H1 (cell line): ENCODE measurements around the gene HIPK3.

Experiments used
- CEBPB ChIP-seq: IDR thresholded peaks from 2 replicates; pipeline ENCODE4 v1.6.1; 2012; ENCODE audit warnings: low read depth, low read length
- CHD2 ChIP-seq: IDR thresholded peaks from 2 replicates; pipeline ENCODE4 v1.6.1; 2012; ENCODE audit warnings: low read length, improper control_type of control experiment
- EP300 ChIP-seq, 2 experiments: IDR thresholded peaks; 1 replicate in 1 of 2; 2 replicates in 1 of 2; pipeline ENCODE4 v1.6.1; 2011 to 2012; ENCODE audit warnings: low read depth in 2 of 2, low read length in 2 of 2, mild to moderate bottlenecking in 2 of 2, borderline replicate concordance in 1 of 2, inconsistent platforms in 1 of 2, moderate library complexity in 1 of 2
- EZH2 ChIP-seq: fragments of 200-600 bp; sonication (generic); IDR thresholded peaks from 2 replicates; pipeline ENCODE4 v1.7.1; 2012; ENCODE audit warnings: low read depth, mild to moderate bottlenecking, moderate library complexity, low read length, inconsistent platforms; ENCODE audit not compliant: severe bottlenecking
- GABPA ChIP-seq: IDR thresholded peaks from 2 replicates; pipeline ENCODE4 v1.6.1; 2011; ENCODE audit warnings: mild to moderate bottlenecking, low read length, moderate library complexity, borderline replicate concordance; ENCODE audit not compliant: insufficient read depth
- KDM1A ChIP-seq: fragments of 200-600, 300-600 bp; sonication (generic); IDR thresholded peaks from 2 replicates; pipeline ENCODE4 v1.7.1; 2016; ENCODE audit warnings: mild to moderate bottlenecking, low read length, borderline replicate concordance
- PHF8 ChIP-seq: fragments of 200-600 bp; sonication (generic); conservative IDR thresholded peaks from 2 replicates; pipeline ENCODE4 v1.7.1; 2012; ENCODE audit warnings: low read depth, mild to moderate bottlenecking, inconsistent platforms, low read length, moderate library complexity
- POLR2AphosphoS5 ChIP-seq: IDR thresholded peaks from 2 replicates; pipeline ENCODE4 v1.6.1; 2011; ENCODE audit warnings: low read depth, low read length
- RAD21 ChIP-seq, 2 experiments: IDR thresholded peaks in 1 of 2; conservative IDR thresholded peaks in 1 of 2; 2 replicates each; pipeline ENCODE4 v1.6.1; 2011; ENCODE audit warnings: low read depth in 2 of 2, low read length in 2 of 2, improper control_type of control experiment in 1 of 2, inconsistent platforms in 1 of 2, mild to moderate bottlenecking in 1 of 2, moderate library complexity in 1 of 2
- SIRT6 ChIP-seq: IDR thresholded peaks from one replicate; pipeline ENCODE4 v1.7.1; 2012; ENCODE audit warnings: low read length, inconsistent platforms
- YY1 ChIP-seq: IDR thresholded peaks from 2 replicates; pipeline ENCODE4 v1.6.1; 2011; ENCODE audit warnings: low read depth, mild to moderate bottlenecking, low read length
- TF ChIP-seq, protein P1 (sequence below), 3 experiments: IDR thresholded peaks; 1 replicate in 2 of 3; 2 replicates in 1 of 3; pipeline versions ENCODE4 v1.5.1 to v1.6.1; 2011; ENCODE audit warnings: low read length in 3 of 3, mild to moderate bottlenecking in 3 of 3, inconsistent platforms in 2 of 3, low read depth in 1 of 3, moderate library complexity in 1 of 3; ENCODE audit not compliant: insufficient read depth in 1 of 3; ENCODE audit errors: control extremely low read depth in 1 of 3
- TF ChIP-seq, protein P2 (sequence below): IDR thresholded peaks from 2 replicates; pipeline ENCODE4 v1.6.1; 2011; ENCODE audit warnings: low read depth, mild to moderate bottlenecking, low read length; ENCODE audit not compliant: insufficient read depth

DNA sequence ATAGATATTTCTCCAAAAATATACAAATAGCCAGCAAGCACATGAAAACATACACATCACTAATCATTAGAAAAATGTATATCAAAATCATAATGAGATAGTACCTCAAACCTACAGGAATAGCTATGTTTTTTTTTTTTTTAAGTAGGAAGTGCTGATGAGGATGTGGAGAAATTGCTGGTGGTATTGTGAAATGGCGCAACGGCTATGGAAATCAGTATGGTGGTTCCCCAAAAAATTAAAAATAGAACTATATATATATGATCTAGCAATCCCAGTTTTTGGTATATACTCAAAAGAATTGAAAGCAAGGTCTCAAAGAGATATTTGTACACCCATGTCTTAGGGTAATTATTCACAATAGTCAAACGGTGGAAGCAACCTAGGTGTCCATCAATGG lies 46.0 kb upstream of the HIPK3 start:
- TF ChIP-seq, protein P1, sequence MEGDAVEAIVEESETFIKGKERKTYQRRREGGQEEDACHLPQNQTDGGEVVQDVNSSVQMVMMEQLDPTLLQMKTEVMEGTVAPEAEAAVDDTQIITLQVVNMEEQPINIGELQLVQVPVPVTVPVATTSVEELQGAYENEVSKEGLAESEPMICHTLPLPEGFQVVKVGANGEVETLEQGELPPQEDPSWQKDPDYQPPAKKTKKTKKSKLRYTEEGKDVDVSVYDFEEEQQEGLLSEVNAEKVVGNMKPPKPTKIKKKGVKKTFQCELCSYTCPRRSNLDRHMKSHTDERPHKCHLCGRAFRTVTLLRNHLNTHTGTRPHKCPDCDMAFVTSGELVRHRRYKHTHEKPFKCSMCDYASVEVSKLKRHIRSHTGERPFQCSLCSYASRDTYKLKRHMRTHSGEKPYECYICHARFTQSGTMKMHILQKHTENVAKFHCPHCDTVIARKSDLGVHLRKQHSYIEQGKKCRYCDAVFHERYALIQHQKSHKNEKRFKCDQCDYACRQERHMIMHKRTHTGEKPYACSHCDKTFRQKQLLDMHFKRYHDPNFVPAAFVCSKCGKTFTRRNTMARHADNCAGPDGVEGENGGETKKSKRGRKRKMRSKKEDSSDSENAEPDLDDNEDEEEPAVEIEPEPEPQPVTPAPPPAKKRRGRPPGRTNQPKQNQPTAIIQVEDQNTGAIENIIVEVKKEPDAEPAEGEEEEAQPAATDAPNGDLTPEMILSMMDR (IDR thresholded peaks at IDR 0.05; ENCODE audit: control extremely low read depth in 1 of 3, insufficient read depth in 1 of 3, low read depth in 1 of 3, low read length in 3 of 3) = no peak
- TF ChIP-seq KDM1A = no peak
- no peak for TF ChIP-seq EZH2
- TF ChIP-seq, protein P2, sequence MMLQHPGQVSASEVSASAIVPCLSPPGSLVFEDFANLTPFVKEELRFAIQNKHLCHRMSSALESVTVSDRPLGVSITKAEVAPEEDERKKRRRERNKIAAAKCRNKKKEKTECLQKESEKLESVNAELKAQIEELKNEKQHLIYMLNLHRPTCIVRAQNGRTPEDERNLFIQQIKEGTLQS = no peak
- TF ChIP-seq CEBPB = no peak
- TF ChIP-seq EP300 (IDR thresholded peaks at IDR 0.05; ENCODE audit: borderline replicate concordance in 1 of 2, low read depth in 2 of 2, low read length in 2 of 2) = no peak
- TF ChIP-seq POLR2AphosphoS5 = no peak
- TF ChIP-seq SIRT6 = no peak
- TF ChIP-seq YY1 = no peak
- no peak for TF ChIP-seq RAD21 (IDR thresholded peaks at IDR 0.05 in 1 of 2, conservative IDR thresholded peaks at IDR 0.05 in 1 of 2; ENCODE audit: low read depth in 2 of 2, low read length in 2 of 2)
- TF ChIP-seq GABPA = no peak
- TF ChIP-seq CHD2 = no peak
- no peak for TF ChIP-seq PHF8
